GM19025 (cell line): Measurements from ENCODE around the gene SLC66A2.
"Not testable (repeated sequence)": the region's sequence is repeated elsewhere in the genome, so short reads cannot be mapped to it uniquely, and the experiment has no call there.

ENCODE experiments used
- ATAC-seq: cut with Tn5 transposase; IDR thresholded peaks from one replicate; pipeline ENCODE4 v1.9.1; 2021; ENCODE audit warnings: mild to moderate bottlenecking, low read depth, moderate library complexity; ENCODE audit not compliant: unreplicated experiment

The SLC66A2 gene

DNA sequence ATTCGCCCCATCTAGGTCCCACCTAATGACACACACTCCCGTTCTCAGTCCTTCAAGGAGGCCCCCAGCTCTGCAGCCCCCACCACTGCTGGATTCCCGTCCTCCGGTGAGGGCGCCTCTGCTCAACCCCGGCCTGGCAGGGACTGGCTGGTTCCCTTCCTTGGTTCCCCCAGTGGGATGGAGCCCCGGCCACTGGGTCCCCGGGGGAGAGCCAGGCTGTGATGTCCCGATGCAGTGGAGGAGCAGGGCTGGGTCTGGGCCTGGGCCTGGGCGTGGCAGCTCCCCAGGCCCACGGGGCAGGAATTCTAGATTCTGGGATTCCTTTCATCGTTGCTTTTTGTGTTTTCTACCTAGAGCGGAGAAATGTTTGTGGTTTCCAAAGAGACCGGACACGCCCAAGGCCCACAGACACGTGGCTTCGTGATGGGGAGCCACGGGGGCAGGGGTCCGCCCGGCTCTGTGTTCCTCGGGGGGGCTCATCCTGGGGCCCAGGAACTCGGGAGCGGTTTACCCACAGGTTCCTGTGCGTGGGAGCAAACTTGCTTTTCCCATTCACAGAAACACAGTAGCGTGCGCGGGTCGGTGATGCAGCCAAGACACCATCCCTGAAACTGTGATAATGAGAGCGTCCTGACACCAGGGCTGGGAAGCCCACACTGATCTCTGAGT is 67.0 kb downstream of the SLC66A2 start:
- no peak for ATAC-seq

DNA sequence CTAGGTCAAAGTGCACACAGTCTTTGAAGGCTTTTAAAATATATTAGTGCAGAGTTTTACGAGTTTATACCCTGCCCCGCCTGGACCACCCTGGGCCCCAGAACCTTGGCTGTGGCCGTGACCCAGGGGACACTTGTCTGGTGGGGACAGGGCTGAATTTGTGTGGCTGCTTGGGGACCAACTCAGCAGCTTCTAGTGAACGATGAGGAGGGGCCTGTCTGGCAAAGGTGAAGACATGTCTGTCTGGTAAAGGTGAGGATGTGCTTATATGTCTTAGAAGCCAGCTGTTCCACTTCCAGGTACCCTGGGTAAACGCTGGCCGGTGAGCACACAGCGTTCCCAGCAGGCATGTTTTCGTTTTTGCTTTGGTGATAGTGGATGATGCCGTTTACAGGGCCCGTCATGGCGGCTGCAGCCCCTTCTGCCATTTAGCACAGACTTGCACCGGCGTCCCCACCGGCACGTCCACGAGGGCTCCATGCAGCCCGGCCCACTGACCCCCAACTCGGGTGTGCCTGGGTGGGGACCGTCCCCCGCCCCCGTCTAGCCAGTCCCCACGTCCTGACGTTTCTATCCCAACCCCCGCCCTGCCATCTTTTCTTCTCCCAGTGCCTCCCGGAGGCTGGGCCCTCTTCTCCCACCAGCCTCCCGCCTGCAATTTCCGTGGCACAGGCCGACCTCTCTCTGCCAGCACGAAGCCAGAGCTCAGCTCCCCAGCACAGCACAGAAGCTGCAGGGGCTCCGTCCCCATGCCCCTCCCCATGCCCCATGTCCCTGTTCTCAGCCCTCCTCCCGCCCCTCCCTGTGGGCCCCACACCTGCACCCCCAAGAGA is 67.8 kb downstream of the SLC66A2 start:
- no peak for ATAC-seq

DNA sequence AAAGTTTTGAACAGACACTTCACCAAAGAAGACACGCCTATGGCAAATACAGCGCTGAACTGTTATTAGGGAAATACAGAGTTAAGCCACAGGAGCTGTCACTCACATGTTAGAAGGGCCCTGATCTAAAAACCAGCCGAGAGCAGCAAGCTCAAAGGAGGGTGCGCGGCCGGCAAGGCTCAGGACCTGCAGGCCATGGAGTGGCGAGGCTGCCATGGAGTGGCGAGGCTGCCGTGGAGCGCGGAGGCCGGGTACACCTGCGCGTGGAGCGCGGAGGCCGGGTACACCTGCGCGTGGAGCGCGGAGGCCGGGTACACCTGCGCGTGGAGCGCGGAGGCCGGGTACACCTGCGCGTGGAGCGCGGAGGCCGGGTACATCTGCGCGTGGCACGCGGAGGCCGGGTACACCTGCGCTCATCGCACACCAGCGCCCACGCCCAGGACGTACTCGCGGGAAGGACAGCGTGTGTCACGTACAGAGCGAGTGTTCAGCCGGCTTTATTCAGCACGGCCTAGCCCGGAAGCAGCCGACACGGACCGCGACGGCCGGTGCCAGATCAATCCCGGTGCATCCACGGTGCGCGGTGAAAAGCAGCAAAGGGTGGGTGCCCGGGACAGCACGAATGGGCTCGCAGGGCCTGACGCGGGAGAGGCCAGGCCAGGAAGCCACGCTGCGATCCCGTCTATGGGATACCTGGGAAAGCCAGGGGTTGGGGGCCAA is 68.8 kb downstream of the SLC66A2 start:
- no peak for ATAC-seq

DNA sequence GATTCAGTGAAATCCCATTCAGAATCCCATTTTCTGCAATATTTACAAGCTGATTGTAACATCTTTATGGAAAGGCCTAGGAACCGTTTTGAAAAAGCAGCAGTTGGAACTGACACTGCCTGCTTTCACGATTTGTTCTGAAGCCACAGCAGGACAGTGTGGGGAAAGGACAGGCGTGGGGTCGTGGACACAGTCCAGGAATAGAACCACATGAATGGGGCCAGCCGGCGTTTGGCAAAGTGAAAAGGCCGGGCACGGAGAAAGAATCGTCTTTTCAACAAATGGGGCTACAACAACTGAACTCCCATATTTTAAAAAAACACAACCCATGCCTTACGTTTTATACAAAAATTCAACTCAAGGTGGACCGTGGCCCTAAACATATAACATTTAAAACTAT is 69.8 kb downstream of the SLC66A2 start:
- no peak for ATAC-seq

DNA sequence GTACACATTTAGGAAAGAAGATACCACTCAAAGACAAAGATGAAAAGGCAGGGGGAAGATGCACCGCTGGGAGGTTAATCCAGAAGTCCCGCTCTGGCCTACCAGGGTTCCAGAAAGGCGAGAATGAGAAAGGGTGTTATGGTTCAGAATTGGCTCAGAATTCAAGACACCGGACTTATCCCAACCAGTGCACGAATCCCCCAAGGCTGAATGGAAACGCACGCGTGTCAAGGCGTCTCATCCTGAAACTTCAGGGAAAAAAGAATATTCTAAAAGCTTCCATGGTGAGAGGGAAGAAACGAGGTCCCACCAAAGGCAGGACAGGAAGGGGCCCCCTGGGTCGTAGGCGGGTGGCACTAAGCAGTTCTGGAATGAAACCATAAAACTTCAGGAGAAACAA is 71.9 kb downstream of the SLC66A2 start:
- no peak for ATAC-seq

DNA sequence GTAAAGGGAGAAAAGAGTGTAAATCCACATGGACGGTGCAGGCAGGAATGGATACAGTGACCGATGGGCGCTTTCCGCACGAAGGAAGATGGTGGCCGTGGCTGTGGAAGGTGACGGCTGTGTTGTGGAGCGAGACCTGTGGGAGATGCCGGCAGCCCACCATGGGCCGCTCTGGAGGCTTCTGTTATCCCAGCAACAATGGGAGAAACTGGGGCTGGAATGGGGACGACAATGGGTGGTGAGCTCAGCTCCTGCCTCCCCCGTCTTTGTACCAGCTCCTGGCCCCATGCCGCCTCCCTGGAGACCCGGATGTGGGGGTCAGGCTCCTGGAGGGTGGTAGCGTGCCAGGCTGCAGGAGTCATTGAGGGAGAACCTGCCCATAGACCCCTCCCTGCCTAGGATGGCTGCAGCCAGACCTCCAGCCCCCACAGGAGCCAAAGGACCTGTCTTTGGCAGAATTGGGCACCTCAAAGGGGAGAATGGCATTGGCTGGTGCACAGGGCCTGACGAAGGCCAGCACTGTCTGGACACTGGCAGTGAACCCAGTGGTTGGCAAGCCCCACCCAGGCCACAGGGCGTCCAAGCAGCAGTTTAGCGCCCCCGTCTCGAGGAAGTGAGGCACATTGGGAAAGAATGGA is 72.6 kb downstream of the SLC66A2 start:
- ATAC-seq: no peak

DNA sequence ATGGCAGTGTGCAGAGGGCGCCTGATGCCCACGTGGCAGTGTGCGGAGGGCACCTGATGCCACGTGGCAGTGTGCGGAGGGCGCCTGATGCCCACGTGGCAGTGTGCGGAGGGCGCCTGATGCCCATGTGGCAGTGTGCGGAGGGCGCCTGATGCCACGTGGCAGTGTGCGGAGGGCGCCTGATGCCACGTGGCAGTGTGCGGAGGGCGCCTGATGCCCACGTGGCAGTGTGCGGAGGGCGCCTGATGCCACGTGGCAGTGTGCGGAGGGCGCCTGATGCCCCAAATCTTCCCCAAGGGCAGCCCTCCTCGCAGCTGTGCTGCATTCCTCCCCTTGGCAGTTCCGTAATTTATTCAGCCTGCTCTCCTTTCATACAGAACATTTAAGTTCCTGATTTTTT is 73.2 kb downstream of the SLC66A2 start:
- ATAC-seq: not testable (repeated sequence)

DNA sequence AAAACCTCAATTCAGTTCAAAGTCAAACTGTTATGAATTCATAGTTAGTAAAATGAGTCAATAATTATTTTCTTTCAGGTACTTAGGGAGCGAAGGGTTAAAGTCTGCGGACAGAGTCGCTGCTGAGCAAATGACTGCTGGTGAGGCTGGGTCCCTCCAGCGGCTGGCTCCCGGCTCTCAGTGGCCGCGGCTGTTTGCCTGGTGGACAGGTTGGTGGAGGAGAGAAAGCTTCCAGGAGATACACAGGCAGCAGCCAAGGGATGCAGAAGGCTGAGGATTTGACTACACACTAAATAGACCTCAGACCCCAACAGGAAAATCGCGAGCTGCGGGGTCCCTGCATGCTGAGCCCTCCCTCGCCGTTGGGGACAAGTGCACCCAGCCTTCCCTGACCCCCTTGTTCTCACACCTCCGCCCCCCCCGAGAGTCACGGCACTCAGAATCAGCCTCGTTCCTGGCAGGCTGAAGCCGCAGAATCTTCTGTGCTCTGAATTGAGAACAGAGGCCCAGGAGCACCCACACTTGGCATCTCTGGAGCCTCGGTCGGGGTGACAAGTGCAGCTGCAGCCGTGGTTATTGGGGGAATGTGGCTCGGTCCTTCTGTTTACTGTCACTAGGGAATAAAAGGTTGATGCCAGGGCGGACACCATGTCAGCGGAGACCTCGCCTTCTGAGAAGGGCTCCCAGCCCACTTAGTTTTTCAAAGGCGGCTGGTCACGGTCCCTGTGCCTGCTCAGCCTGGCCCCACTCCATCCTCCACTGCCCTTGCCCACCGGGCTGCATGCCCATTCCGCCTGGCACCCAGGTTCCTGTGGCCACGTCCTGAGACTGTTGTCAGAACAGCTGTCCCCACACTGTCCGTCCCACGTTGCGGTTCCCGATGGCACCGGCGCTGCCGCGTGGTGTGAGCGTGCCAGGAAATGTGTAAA is 74.0 kb downstream of the SLC66A2 start:
- ATAC-seq: no peak

DNA sequence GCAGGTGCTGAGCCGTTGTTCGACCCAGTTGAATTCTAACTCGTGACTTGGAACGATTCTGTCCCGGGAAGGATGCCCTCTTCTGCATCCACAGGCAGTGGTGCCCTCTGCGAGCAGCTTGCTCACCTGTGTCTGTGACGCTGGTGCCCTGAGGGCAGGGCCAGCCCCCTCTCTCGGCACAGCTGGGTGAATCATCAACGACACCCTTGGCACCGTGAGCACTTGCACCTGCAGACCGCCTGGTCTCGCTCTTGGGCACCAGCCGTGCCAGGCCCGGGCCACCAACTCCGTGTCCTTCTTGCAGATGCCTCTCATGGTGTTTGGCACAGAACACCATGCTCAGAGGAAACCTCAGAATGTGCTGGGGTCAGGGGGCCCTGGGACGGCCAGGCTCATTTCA is 75.0 kb downstream of the SLC66A2 start:
- ATAC-seq: no peak

DNA sequence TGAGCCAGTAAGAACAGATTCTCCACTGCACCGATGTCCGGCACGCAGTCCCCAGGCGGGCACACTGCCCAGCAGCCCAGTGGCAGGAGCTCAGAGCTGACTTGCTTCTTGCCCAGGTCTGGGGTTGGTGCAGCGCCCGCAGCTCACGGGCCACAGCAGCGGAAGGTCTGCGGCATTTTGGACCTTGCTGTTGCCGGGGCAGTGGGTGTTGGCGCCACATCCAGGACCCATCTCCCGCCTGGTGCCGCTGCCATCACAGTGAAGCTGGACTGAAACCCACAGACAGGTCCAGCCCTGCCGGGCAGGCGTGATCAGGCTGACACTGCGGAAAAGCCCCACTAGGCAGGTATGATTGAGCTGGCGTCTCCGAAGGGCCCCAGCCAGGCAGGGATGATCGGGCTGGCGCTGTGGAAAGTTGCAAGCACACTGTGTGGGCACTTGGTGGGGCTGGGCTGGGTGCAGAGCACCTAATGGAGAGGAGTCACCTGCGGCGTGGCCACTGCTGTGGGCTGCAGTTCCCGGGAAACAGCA is 75.5 kb downstream of the SLC66A2 start:
- no peak for ATAC-seq

DNA sequence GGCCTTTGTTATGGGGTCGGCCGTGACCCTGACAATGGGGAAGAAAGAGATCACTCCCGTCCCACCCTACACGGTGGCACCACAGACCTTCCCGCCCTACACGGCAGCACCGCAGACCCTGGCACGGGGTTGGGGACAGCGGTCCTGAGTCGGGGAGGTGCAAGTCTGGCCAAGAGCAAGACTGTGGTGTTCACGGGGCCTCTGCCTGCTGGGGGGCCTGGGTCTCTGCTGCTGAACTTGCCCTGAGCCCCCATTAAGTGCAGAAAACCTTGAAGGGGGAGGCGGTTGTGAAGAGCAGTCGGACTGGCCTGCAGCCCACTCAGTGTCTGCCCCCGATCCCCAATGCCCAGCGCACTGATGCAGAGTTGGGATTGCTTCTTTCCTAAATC is 75.9 kb downstream of the SLC66A2 start:
- no peak for ATAC-seq

DNA sequence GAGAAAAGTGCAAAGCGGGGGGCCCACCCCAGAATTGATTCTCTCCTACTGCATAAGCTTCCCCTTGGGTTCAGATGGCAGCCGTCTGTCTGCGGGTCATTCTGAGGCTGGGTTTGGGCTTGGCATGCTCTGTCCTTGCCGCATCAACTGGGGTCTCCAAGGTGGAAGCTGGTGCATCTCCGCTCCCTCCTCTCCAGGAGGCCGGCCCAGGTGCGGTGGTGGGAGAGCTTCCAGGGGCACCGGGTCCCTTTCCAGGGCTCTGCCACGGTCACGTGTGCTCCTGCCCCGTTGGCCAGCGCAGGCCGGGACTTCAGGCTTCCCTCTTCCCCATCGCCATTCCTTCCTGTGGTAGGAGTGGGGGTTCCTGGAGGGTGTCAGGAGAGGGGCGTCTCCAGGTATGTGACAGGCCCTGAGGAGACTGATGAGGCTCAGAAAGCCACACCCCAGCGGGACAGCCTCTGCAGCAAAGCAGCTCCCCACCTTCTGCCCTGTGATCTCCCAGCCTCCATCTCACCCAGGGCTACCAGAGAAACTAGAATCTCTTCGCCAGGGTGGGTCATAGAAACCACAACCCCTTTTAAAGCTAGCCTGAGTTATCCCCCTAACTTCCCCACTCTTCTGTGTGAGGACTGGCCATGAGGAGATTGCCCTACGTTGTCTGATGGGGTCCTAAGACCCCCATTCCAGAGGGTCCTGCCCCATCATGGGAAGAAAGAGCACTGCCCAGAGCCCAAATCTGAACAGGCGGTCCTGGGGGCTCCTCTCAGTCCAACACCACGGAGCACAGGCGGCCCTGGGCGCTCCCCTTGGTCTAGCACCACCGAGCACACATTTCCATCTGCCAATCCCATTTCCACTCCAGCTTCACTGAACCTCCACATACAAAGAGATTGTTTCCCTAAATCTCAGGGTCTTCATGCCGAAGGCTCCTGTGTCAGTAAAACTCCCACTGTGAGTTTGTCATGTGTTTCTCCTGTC is 76.6 kb downstream of the SLC66A2 start:
- no peak for ATAC-seq

DNA sequence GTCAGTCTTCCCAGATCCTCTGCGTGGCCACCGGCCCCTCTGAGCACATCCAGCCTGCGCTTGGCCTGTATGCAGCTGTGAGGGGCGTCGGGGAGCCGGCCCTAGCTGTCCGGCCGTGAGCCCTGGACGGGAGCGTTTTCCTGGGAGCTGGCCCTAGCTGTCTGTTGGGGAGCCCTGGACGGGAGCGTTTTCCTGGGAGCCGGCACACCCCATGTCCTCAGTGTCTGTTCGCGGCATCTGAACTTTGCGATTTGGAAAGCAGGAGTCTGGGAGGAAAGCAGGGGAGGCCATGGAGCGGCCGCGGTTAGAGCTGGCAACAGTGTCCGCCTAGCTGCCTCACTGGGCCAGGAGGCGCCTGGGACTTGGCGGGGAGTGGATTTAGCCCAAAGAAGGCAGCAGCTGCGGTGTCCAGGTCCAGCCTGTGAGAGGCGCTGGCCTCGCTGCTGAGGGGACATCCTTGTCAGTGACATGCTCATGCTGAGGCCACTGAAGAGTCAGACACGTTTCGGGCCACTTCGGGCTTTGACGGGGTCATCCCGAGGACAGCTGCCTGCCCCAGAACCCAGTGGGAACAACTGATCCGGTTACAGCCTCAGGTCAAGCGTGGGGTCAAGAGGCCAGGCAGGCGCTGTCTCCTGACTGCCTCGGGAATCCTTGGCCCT is 77.9 kb downstream of the SLC66A2 start:
- ATAC-seq: no peak

DNA sequence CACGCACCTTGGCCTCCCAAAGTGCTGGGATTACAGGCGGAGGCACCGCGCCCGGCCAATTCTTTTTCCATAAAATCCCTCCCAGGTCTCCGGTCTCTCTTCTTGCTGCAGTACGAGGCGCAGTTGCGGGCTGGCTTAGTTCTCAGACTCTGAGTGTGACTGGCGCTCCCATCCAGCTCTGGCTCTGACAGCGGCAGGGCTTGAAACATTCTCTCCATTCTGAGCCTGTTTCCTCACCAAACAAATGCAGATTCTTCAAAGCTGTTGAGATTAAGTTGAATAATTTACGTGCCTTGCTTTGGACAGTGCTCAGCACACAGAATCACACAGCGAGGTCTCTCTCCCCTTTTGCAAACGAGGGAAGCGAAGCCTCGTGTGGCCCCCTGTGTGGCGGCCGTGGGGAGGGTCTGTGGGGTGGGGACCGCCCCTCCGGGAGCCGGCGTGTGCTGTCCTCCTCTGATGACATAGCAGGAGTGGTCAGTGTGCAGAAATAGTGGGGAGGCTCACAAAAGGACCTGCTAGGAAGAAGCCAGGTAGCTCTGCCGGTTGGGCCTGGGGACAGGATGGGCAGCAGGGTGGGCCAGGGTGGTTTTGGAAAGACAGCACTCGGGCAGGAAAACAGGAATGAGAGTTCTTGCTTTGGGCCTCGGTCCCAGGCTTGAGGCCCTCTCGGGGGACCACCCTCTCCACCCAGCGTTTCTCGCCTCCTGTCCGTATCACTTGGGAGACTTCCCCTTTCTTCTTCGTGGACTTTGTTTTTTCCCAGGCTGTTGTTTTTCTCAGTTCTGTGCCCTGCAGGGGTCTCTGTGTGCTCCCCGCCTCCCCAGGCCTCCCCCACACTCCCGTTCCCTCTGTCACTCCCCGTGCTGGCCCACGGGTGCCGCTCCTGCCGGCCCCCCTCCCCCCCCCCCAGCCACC is 78.7 kb downstream of the SLC66A2 start:
- ATAC-seq: no peak

DNA sequence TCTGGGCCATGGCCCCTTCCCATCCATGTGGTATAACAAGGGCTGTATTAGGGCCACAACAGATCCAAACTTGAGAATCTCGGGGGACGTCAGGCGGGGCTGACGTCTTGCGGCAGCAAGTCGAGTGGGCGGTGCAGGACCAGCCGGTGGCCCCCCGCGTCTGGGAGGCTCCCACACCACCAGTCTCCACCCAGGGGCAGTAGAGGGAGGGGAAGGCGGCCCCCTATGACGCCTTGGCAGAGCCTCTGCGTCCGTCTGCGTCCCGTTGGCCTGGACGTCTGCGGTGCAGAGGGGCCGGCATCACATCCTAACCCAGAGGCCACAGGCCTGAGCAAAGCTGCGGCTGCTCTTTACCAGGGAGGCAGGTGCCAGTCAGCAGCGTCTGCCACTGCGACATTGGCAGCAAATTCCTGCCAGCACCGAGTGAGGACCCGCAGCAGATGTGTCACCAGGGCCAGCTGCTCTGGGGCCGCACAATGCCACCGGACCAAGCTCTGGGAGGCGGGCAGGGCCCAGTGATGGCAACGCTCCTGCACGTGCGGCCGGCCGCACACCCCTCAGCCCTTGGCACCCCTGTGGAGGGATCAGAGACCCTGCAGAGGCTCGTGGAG is 79.9 kb downstream of the SLC66A2 start:
- ATAC-seq: no peak

DNA sequence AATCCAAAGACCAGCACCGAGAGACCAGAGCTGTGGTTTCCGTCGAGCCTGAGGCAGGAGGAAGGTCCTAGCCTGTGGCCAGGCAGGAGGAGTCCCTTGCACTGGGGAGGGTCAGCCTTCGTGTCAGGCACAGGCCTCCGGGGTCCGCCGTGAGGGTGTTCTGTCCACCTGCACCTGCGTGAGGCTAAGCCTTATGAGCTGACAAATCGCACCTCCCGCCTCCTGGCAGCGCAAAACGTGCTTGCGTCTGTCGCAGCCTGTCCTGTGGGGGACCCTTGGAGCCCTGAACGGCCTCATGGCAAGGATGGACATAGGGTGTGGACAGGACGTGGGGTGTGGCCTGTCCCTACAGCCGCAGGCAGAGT is 80.4 kb downstream of the SLC66A2 start:
- no peak for ATAC-seq
